K562 (cell line): ENCODE data around the gene PTK7. TPM values are rescaled to one million over a fixed set of nuclear protein-coding genes. Genes with fewer than 3 reads are reported as not detected.

Experiments used
- BCLAF1 ChIP-seq, 2 experiments: fragments of 450-650 bp in 1 of 2; IDR thresholded peaks; 2 replicates each; pipeline ENCODE4 v1.6.1; 2011 to 2017; ENCODE audit warnings: low read depth in 2 of 2, antibody characterized with exemption in 1 of 2, borderline replicate concordance in 1 of 2, low read length in 1 of 2, mild to moderate bottlenecking in 1 of 2, mixed read lengths in 1 of 2; ENCODE audit not compliant: control insufficient read depth in 1 of 2
- CBX1 ChIP-seq: sonication (generic); IDR thresholded peaks from 2 replicates; pipeline ENCODE4 v1.6.1; 2016; ENCODE audit warnings: antibody characterized with exemption, low read depth, mild to moderate bottlenecking
- CC2D1A ChIP-seq: fragments of 450-650 bp; IDR thresholded peaks from 2 replicates; pipeline ENCODE4 v1.6.1; 2017; ENCODE audit warnings: mild to moderate bottlenecking
- CEBPG ChIP-seq, 3 experiments: fragments of 200-800 bp in 1 of 3; sonication (Bioruptor generic) in 1 of 3; sonication (generic) in 1 of 3; formaldehyde crosslinking in 1 of 3; IDR thresholded peaks in 2 of 3; conservative IDR thresholded peaks in 1 of 3; 2 replicates each; pipeline versions ENCODE4 v1.6.1 to v1.8.0; 2016 to 2022; ENCODE audit warnings: missing compliant biosample characterization in 2 of 3, missing genetic modification characterization in 2 of 3, mild to moderate bottlenecking in 1 of 3, missing genetic modification reagents in 1 of 3
- CHD1 ChIP-seq: fragments of 200-600 bp; sonication (generic); IDR thresholded peaks from one replicate; pipeline ENCODE4 v1.6.1; 2012; ENCODE audit warnings: mild to moderate bottlenecking, moderate library complexity, low read length, inconsistent platforms
- CREB1 ChIP-seq, 2 experiments: sonication (generic) in 1 of 2; formaldehyde crosslinking in 1 of 2; IDR thresholded peaks; 2 replicates each; pipeline versions ENCODE4 v1.6.1 to v1.8.0; 2012 to 2022; ENCODE audit warnings: inconsistent platforms in 1 of 2, mild to moderate bottlenecking in 1 of 2, missing genetic modification reagents in 1 of 2, moderate library complexity in 1 of 2
- DACH1 ChIP-seq: fragments of 450-650 bp; IDR thresholded peaks from 2 replicates; pipeline ENCODE4 v1.6.1; 2018; ENCODE audit not compliant: partially characterized antibody
- KLF10 ChIP-seq: fragments of 250-450 bp; sonication (Bioruptor Pico); IDR thresholded peaks from 2 replicates; pipeline ENCODE4 v1.6.1; 2021; ENCODE audit warnings: matching md5 sums
- LCOR ChIP-seq: sonication (generic); formaldehyde crosslinking; IDR thresholded peaks from 2 replicates; pipeline ENCODE4 v1.8.0; 2022; ENCODE audit warnings: mild to moderate bottlenecking, missing genetic modification reagents
- NFRKB ChIP-seq: fragments of 450-650 bp; IDR thresholded peaks from 2 replicates; pipeline ENCODE4 v1.6.1; 2016; ENCODE audit warnings: low read depth
- NKRF ChIP-seq: fragments of 450-650 bp; IDR thresholded peaks from 2 replicates; pipeline ENCODE4 v1.6.1; 2016; ENCODE audit warnings: borderline replicate concordance
- RFX5 ChIP-seq: IDR thresholded peaks from 2 replicates; pipeline ENCODE4 v1.6.1; 2011; ENCODE audit warnings: low read depth, mild to moderate bottlenecking, improper control_type of control experiment, low read length
- RFX7 ChIP-seq: fragments of 250-450 bp; sonication (Bioruptor Pico); IDR thresholded peaks from 2 replicates; pipeline ENCODE4 v1.5.1; 2021; ENCODE audit warnings: mild to moderate bottlenecking
- SETDB1 ChIP-seq: IDR thresholded peaks from one replicate; pipeline ENCODE4 v1.6.1; 2012; ENCODE audit warnings: low read length, control low read depth, inconsistent platforms
- SPI1 ChIP-seq: IDR thresholded peaks from 2 replicates; pipeline ENCODE4 v1.6.1; 2011; ENCODE audit warnings: low read depth, low read length, control low read depth, borderline replicate concordance
- TOE1 ChIP-seq, 2 experiments: fragments of 450-650 bp in 1 of 2; sonication (generic) in 1 of 2; formaldehyde crosslinking in 1 of 2; IDR thresholded peaks; 2 replicates each; pipeline versions ENCODE4 v1.7.1 to v1.8.0; 2016 to 2022; ENCODE audit warnings: borderline replicate concordance in 2 of 2, mild to moderate bottlenecking in 2 of 2, antibody characterized with exemption in 1 of 2, inconsistent platforms in 1 of 2, low read depth in 1 of 2, missing genetic modification reagents in 1 of 2, moderate library complexity in 1 of 2
- ZKSCAN1 ChIP-seq: fragments of 150-350 bp; IDR thresholded peaks from 2 replicates; pipeline ENCODE4 v1.6.1; 2016; ENCODE audit warnings: low read depth, low read length
- ZNF280B ChIP-seq: fragments of 250-450 bp; sonication (Bioruptor Pico); IDR thresholded peaks from 2 replicates; pipeline ENCODE4 v1.5.1; 2021; ENCODE audit warnings: mild to moderate bottlenecking
- ZNF324 ChIP-seq: fragments of 250-450 bp; sonication (Bioruptor Pico); IDR thresholded peaks from 2 replicates; pipeline ENCODE4 v1.4.0; 2020; ENCODE audit warnings: mild to moderate bottlenecking
- ZNF436 ChIP-seq: fragments of 250-450, 450-650 bp; sonication (Bioruptor Pico); formaldehyde crosslinking; IDR thresholded peaks from 2 replicates; pipeline ENCODE4 v1.7.0; 2020; ENCODE audit warnings: mild to moderate bottlenecking
- ZNF583 ChIP-seq: fragments of 250-450 bp; sonication (Bioruptor Pico); IDR thresholded peaks from 2 replicates; pipeline ENCODE4 v1.4.0; 2020
- polyA plus RNA-seq, 8 experiments: library from polyadenylated mRNA; depleted of rRNA in 4 of 8; stranded (reverse) in 5 of 8; unstranded in 3 of 8; fragments of >200 nt; fragmentation: Nextera tagmentation in 2 of 8; fragmentation: Illumina TruSeq in 1 of 8; extraction: Ambion mirVana in 2 of 8; extraction: Trizol in 1 of 8; gene quantifications; 2 replicates each; pipeline versions ENCODE4 v1.2.1 to v1.2.3, GENCODE V29; 2011 to 2014; ENCODE audit warnings: inconsistent platforms in 1 of 8, missing spikeins in 1 of 8
- total RNA-seq, 7 experiments: library from RNA; depleted of rRNA in 6 of 7; stranded (reverse); fragments of >200 nt in 6 of 7; fragmentation: Illumina TruSeq in 2 of 7; extraction: Trizol in 2 of 7; gene quantifications; 2 replicates each; pipeline versions ENCODE4 v1.2.1 to v1.2.3, GENCODE V29; 2011 to 2021; ENCODE audit warnings: low replicate concordance in 1 of 7

PTK7 gene
- total and polyA plus RNA-seq, 9 of the 15 experiments (the other 6 are each of a cell fraction or from before 2014, with no cell fraction given): 0.20 to 6.8 (median 4.2) TPM

- TF ChIP-seq CREB1 (IDR thresholded peaks at IDR 0.05) (peak; percentile 71), CREB1 (CRISPR knock-in tag; IDR thresholded peaks at IDR 0.05) (peak; percentile 47; the same call in 1 of the 2 replicates), ZNF280B (CRISPR knock-in tag) (0 out of 2 replicates have a peak, but pooled peaks have one; percentile 85), CC2D1A (peak; percentile 92; the same call in 1 of the 2 replicates), ZNF583 (CRISPR knock-in tag) (peak; percentile 80), LCOR (CRISPR knock-in tag) (peak; percentile 52), CHD1 (peak; percentile 86), RFX5 (no peak), ZKSCAN1 (peak; percentile 33; the same call in 1 of the 2 replicates), DACH1 (no peak), BCLAF1 (IDR thresholded peaks at IDR 0.05; ENCODE audit: borderline replicate concordance in 1 of 2, control insufficient read depth in 1 of 2, low read depth in 2 of 2, low read length in 1 of 2) (peak in 1 of 2 experiments; percentile 28; a peak in 1 of 4 replicates), NFRKB (peak; percentile 81), SPI1 (peak; percentile 90), ZNF324 (CRISPR knock-in tag) (peak; percentile 82), TOE1 (IDR thresholded peaks at IDR 0.05; ENCODE audit: borderline replicate concordance) (peak; percentile 74), TOE1 (CRISPR knock-in tag; IDR thresholded peaks at IDR 0.05; ENCODE audit: borderline replicate concordance, low read depth) (0 out of 2 replicates have a peak, but pooled peaks have one; percentile 73), ZNF436 (CRISPR knock-in tag) (peak; percentile 77), NKRF (peak; percentile 78), SETDB1 (no peak), CBX1 (peak; percentile 65; the same call in 1 of the 2 replicates), CEBPG (CRISPR knock-in tag; IDR thresholded peaks at IDR 0.05) (0 out of 2 replicates have a peak, but pooled peaks have one; percentile 40), CEBPG (tag; conservative IDR thresholded peaks at IDR 0.05 in 1 of 2, IDR thresholded peaks at IDR 0.05 in 1 of 2) (no peak), KLF10 (peak; percentile 82; the same call in 1 of the 2 replicates), RFX7 (CRISPR knock-in tag) (no peak)
These were observed 22.4 kb upstream of the PTK7 start, which contains the start of gene CUL7 (continued) for GRCh38 chr6:43053545-43054205.
